Measurements from ENCODE around the gene HNRNPLL.

- TF ChIP-seq CTCF (IDR thresholded peaks at IDR 0.05), result no peak
- TF ChIP-seq TCF12 (IDR thresholded peaks at IDR 0.05), result no peak
- no peak for TF ChIP-seq JUND (IDR thresholded peaks at IDR 0.05)
- no peak for TF ChIP-seq EZH2phosphoT487 (IDR thresholded peaks at IDR 0.05; ENCODE audit: borderline replicate concordance, low read depth)
- TF ChIP-seq REST (IDR thresholded peaks at IDR 0.05; ENCODE audit: low read depth, low read length), result no peak
- TF ChIP-seq PBX3 (IDR thresholded peaks at IDR 0.05), result no peak
Measured at GRCh38 chr2:38598991-38599295, 3.8 kb downstream of the HNRNPLL start.

Data from SK-N-SH (cell line).